NT2/D1 (cell line): ENCODE results near the gene PSMD5.

Experiments used
- SUZ12 ChIP-seq: IDR thresholded peaks from 2 replicates; pipeline ENCODE4 v1.6.1; 2011; ENCODE audit not compliant: insufficient read length, insufficient read depth; ENCODE audit errors: extremely low read depth
- YY1 ChIP-seq: IDR thresholded peaks from 2 replicates; pipeline ENCODE4 v1.6.1; 2011; ENCODE audit not compliant: insufficient read length, insufficient read depth

DNA sequence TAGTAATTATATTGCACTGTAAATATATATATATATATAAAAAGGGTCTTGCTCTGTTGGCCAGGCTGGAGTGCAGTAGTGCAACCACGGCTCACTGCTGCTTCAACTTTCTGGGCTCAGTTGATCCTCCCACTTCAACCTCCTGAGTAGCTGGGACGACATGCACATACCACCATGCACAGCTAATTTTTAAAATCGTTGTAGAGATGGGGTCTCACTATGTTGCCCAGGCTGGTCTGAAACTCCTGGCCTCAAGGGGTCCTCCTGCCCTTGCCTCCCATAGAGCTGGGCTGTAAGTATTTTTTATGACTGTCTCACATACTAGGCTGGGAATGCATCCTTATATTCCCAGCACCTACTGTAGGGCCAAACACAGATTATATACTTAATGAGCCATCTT, 11.9 kb downstream of the PSMD5 start:
- TF ChIP-seq YY1 (no peak), SUZ12 (no peak)
